HCT116 (cell line): ENCODE data around the gene EVC2. TPM values are rescaled to one million over a fixed set of nuclear protein-coding genes. Genes with fewer than 3 reads are reported as not detected.

Source experiments
- ATAC-seq: fragments of 200-7000 bp; cut with Tn5 transposase; 2 replicates; pipeline ENCODE4 v1.9.1; 2020; ENCODE audit warnings: mild to moderate bottlenecking, moderate library complexity
- BruUV-seq: library from RNA; stranded (reverse); fragments of 400-500 nt; replicated peaks from 2 replicates; lab custom pipeline; 2021; lab: Mats Ljungman, UMichigan
- CTCF ChIA-PET: fragments of 300-600 bp; sonication (Branson Sonifier 250); formaldehyde crosslinking; loops from one replicate; lab custom pipeline; 2021; ENCODE audit warnings: antibody characterized with exemption; lab: Charles Lee
- POLR2A ChIA-PET: fragments of 300-600, 350-600 bp; sonication (Branson Sonifier 250); formaldehyde crosslinking; loops from one replicate; lab custom pipeline; 2021; ENCODE audit warnings: antibody characterized with exemption; lab: Charles Lee
- RAD21 ChIA-PET, 2 experiments: fragments of 300-600 bp; sonication (Branson Sonifier 250); formaldehyde crosslinking; loops; one replicate each; lab custom pipeline; 2023; ENCODE audit warnings: low total read pairs in 2 of 2; ENCODE audit not compliant: uncharacterized antibody in 2 of 2, unreplicated experiment in 2 of 2, low non-redundant PET in 1 of 2; lab: Charles Lee
- DNase-seq: peaks from one replicate; pipeline ENCODE4 v3.0.0-alpha.2; 2010; ENCODE audit warnings: low read depth, low spot score
- H2AFZ ChIP-seq: fragments of 200-600 bp; shearing (Covaris generic), sonication (generic); 2 replicates; pipeline ENCODE4 v1.6.1; 2017; ENCODE audit warnings: low read depth, mixed run types, mixed read lengths, antibody characterized with exemption, low read length; ENCODE audit not compliant: poor library complexity, severe bottlenecking
- H3K27ac ChIP-seq: 2 replicates; pipeline ENCODE4 v1.5.1; 2012; ENCODE audit warnings: low read depth, low read length
- H3K27me3 ChIP-seq: fragments of 200-600 bp; sonication (generic); 2 replicates; pipeline ENCODE4 v1.6.1; 2016; ENCODE audit warnings: mixed run types, low read length, mixed read lengths; ENCODE audit not compliant: insufficient read depth
- H3K36me3 ChIP-seq, 2 experiments: fragments of 200-500 bp in 1 of 2; fragments of 200-600 bp in 1 of 2; sonication (Bioruptor generic) in 1 of 2; sonication (generic) in 1 of 2; 2 replicates each; pipeline versions ENCODE4 v1.5.1 to v1.6.1; 2014 to 2016; ENCODE audit warnings: low read length in 2 of 2, inconsistent platforms in 1 of 2, mixed read lengths in 1 of 2, mixed run types in 1 of 2; ENCODE audit not compliant: insufficient read depth in 2 of 2, control insufficient read depth in 1 of 2
- H3K4me1 ChIP-seq, 2 experiments: fragments of 200-600 bp in 1 of 2; sonication (generic) in 1 of 2; 2 replicates each; pipeline versions ENCODE4 v1.5.1 to v1.6.1; 2012 to 2017; ENCODE audit warnings: low read length in 2 of 2, inconsistent platforms in 1 of 2, mild to moderate bottlenecking in 1 of 2, mixed read lengths in 1 of 2, mixed run types in 1 of 2, moderate library complexity in 1 of 2; ENCODE audit not compliant: insufficient read depth in 2 of 2, control insufficient read depth in 1 of 2
- H3K4me2 ChIP-seq: fragments of 200-600 bp; sonication (generic); 2 replicates; pipeline ENCODE4 v1.6.1; 2017; ENCODE audit warnings: mixed run types, low read length, mixed read lengths
- H3K4me3 ChIP-seq, 2 experiments: fragments of 200-600 bp in 1 of 2; sonication (generic) in 1 of 2; replicated peaks in 1 of 2; 2 replicates each; pipeline ENCODE4 v1.5.1; 2011 to 2016; ENCODE audit warnings: low read length in 2 of 2, control low read depth in 1 of 2, low read depth in 1 of 2, mild to moderate bottlenecking in 1 of 2, mixed read lengths in 1 of 2, mixed run types in 1 of 2
- H3K79me2 ChIP-seq: fragments of 200-600 bp; sonication (generic); 2 replicates; pipeline ENCODE4 v1.6.1; 2017; ENCODE audit warnings: mild to moderate bottlenecking, mixed run types, low read length, moderate library complexity, mixed read lengths; ENCODE audit not compliant: insufficient read depth
- H3K9ac ChIP-seq: fragments of 200-600 bp; sonication (generic); 2 replicates; pipeline ENCODE4 v1.6.1; 2016; ENCODE audit warnings: low read length, mixed read lengths
- H3K9me2 ChIP-seq: fragments of 200-600 bp; sonication (generic), shearing (Covaris generic); 2 replicates; pipeline ENCODE4 v1.6.1; 2017; ENCODE audit warnings: mixed run types, mild to moderate bottlenecking, moderate library complexity; ENCODE audit not compliant: insufficient read depth
- H3K9me3 ChIP-seq, 2 experiments: fragments of 200-500 bp in 1 of 2; fragments of 200-600 bp in 1 of 2; sonication (Bioruptor generic) in 1 of 2; sonication (generic) in 1 of 2; 2 replicates each; pipeline ENCODE4 v1.6.1; 2014 to 2017; ENCODE audit warnings: low read length in 2 of 2, mixed read lengths in 2 of 2, inconsistent platforms in 1 of 2, low read depth in 1 of 2, mild to moderate bottlenecking in 1 of 2, mixed run types in 1 of 2, moderate library complexity in 1 of 2; ENCODE audit not compliant: control insufficient read depth in 1 of 2, insufficient read depth in 1 of 2
- H4K20me1 ChIP-seq: fragments of 200-600 bp; sonication (generic), shearing (Covaris generic); 2 replicates; pipeline ENCODE4 v1.6.1; 2017; ENCODE audit warnings: mixed run types, mild to moderate bottlenecking, moderate library complexity; ENCODE audit not compliant: insufficient read depth
- POLR2A ChIP-seq: IDR thresholded peaks from 2 replicates; pipeline ENCODE4 v1.7.0; 2011; ENCODE audit warnings: borderline replicate concordance; ENCODE audit not compliant: insufficient read depth, insufficient read length; ENCODE audit errors: extremely low read depth
- POLR2AphosphoS5 ChIP-seq: IDR thresholded peaks from 2 replicates; pipeline ENCODE4 v1.6.1; 2011; ENCODE audit warnings: mild to moderate bottlenecking, low read depth, low read length, moderate library complexity
- RAD21 ChIP-seq: IDR thresholded peaks from 2 replicates; pipeline ENCODE4 v1.6.1; 2012; ENCODE audit warnings: low read depth, mild to moderate bottlenecking
- SP1 ChIP-seq: IDR thresholded peaks from 2 replicates; pipeline ENCODE4 v1.6.1; 2012; ENCODE audit warnings: low read depth
- SRF ChIP-seq: IDR thresholded peaks from 2 replicates; pipeline ENCODE4 v1.6.1; 2012; ENCODE audit warnings: low read depth
- TCF7L2 ChIP-seq: IDR thresholded peaks from 2 replicates; pipeline ENCODE4 v1.7.0; 2011; ENCODE audit warnings: borderline replicate concordance, inconsistent platforms; ENCODE audit not compliant: insufficient read depth, insufficient read length; ENCODE audit errors: extremely low read depth
- intact Hi-C: fragments of 100-400 bp; cut with micrococcal nuclease; formaldehyde crosslinking; loops from 2 replicates; pipeline ENCODE4 v1.10.0; 2022
- total RNA-seq: library from RNA; stranded (reverse); gene quantifications from one replicate; pipeline ENCODE4 v1.2.1, GENCODE V29; 2021; ENCODE audit not compliant: unreplicated experiment
- TF ChIP-seq, protein P1 (sequence below): IDR thresholded peaks from 2 replicates; pipeline ENCODE4 v1.6.1; 2012; ENCODE audit warnings: low read depth
- TF ChIP-seq, protein P2 (sequence below): IDR thresholded peaks from 2 replicates; pipeline ENCODE4 v1.6.1; 2012

Gene EVC2
- total RNA-seq, 1 experiment from 2014 or later: not detected

DNA sequence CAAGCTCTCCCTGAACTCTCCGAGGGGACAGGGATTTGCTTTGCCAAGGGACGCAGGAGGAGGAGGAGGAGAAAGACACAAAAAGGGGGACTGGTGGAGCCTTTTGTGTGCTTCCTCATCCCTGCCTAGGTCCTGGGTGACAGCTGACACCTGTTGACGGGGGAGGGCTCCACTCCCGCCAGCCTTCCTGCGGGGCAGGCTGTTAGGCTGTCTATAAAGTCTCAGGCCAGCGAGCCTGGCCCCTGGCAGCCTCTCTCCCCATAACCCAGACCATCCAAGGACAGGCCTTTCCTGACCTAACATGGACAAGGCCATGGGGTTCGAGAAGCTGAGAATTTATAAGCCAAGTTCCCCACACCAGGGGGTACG is 832 bp upstream of the EVC2 start (continued):
- TF ChIP-seq, protein P1, sequence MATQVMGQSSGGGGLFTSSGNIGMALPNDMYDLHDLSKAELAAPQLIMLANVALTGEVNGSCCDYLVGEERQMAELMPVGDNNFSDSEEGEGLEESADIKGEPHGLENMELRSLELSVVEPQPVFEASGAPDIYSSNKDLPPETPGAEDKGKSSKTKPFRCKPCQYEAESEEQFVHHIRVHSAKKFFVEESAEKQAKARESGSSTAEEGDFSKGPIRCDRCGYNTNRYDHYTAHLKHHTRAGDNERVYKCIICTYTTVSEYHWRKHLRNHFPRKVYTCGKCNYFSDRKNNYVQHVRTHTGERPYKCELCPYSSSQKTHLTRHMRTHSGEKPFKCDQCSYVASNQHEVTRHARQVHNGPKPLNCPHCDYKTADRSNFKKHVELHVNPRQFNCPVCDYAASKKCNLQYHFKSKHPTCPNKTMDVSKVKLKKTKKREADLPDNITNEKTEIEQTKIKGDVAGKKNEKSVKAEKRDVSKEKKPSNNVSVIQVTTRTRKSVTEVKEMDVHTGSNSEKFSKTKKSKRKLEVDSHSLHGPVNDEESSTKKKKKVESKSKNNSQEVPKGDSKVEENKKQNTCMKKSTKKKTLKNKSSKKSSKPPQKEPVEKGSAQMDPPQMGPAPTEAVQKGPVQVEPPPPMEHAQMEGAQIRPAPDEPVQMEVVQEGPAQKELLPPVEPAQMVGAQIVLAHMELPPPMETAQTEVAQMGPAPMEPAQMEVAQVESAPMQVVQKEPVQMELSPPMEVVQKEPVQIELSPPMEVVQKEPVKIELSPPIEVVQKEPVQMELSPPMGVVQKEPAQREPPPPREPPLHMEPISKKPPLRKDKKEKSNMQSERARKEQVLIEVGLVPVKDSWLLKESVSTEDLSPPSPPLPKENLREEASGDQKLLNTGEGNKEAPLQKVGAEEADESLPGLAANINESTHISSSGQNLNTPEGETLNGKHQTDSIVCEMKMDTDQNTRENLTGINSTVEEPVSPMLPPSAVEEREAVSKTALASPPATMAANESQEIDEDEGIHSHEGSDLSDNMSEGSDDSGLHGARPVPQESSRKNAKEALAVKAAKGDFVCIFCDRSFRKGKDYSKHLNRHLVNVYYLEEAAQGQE: no peak
- TF ChIP-seq SRF (no peak), RAD21 (no peak), POLR2A (no peak), TCF7L2 (no peak), SP1 (no peak)
- TF ChIP-seq, protein P2, sequence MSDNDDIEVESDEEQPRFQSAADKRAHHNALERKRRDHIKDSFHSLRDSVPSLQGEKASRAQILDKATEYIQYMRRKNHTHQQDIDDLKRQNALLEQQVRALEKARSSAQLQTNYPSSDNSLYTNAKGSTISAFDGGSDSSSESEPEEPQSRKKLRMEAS: no peak

DNA sequence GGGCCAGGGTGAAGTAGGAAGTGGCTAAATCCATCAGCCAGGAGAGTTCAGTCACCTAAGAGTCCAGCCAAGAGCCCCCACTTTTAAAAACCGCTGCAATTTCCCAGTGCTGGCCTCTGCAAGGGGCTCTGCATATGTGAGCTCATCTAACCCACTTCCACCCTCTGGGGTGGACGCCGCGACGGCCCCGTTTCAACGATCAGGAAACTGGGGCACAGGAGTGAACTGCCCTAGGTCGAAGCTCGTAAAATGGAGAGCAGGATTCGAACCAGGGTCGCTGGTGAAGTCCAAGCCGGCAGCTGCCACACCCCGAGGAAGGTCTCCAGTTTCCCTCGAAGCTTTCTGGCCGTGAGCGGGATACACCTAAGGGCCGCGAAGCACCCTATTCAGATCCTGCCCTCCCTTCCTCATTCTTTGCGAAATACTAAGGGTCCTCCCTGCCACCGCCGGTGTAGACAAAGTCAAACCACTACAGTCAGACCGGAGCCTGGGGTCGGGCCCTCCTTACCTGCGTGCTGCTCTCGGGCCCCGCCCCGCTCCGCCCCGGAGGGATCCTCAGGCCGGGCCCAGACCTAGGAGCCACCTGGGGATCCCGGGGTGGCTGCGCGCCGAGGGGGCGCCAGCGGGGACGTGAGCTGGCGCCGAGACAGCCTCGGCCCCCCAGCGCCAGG is 446 bp downstream of the EVC2 start:
- Histone ChIP-seq H3K4me2 (no peak overlapping the region), H4K20me1 (no peaks in the 10 kb centered on the region), H3K4me1 (no peaks in the 10 kb centered on the region), H3K27me3 (no peaks in the 10 kb centered on the region; the same call in none of the 2 replicates), H2AFZ (no peak overlapping the region), H3K4me3 (no peak overlapping the region), H3K9ac (no peak overlapping the region), H3K36me3 (no peaks in the 10 kb centered on the region), H3K9me3 (no peaks in the 10 kb centered on the region), H3K79me2 (no peaks in the 10 kb centered on the region), H3K9me2 (no peaks in the 10 kb centered on the region), H3K27ac (no peak overlapping the region)
- TF ChIP-seq, protein P2: no peak
- no peak for TF ChIP-seq POLR2AphosphoS5
- TF ChIP-seq, protein P1: no peak
- ChIA-PET RAD21 (no interaction called here), POLR2A (no interaction called here), CTCF (no interaction called here)
- BruUV-seq: no TSS peak
- DNase-seq: no peak
- intact Hi-C loops: no loop called here
- ATAC-seq: no peak
